ENCODE results near the gene C2CD4D.

DNA sequence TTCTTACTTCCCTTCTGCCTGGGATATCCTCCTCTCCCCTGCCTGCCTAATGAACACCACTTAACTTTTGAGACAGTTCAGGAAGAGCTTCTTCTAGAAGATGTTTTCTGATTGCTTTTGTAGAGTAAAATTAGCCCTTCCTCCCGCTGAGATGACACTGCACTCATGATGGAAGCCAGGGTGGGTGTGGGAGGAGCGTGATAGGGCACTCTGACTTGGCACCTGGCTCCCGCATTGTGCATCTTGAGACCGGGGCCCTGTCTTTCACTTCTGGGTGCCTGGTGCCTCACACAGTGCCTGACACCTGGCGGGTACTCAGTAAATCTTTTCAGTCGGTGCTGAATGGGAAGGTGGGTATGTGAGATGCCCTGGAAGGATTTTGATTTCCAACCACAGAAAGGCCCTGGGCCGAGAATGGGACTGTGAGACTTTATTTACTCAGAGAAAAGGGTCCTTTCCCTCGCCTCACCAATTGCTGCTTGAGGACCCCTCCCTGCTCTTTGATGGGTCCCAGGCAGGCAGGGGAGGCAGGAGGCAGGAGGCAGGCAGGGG lies 7.1 kb upstream of the C2CD4D start:
- TF ChIP-seq, protein P1, sequence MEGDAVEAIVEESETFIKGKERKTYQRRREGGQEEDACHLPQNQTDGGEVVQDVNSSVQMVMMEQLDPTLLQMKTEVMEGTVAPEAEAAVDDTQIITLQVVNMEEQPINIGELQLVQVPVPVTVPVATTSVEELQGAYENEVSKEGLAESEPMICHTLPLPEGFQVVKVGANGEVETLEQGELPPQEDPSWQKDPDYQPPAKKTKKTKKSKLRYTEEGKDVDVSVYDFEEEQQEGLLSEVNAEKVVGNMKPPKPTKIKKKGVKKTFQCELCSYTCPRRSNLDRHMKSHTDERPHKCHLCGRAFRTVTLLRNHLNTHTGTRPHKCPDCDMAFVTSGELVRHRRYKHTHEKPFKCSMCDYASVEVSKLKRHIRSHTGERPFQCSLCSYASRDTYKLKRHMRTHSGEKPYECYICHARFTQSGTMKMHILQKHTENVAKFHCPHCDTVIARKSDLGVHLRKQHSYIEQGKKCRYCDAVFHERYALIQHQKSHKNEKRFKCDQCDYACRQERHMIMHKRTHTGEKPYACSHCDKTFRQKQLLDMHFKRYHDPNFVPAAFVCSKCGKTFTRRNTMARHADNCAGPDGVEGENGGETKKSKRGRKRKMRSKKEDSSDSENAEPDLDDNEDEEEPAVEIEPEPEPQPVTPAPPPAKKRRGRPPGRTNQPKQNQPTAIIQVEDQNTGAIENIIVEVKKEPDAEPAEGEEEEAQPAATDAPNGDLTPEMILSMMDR (conservative IDR thresholded peaks at IDR 0.05; ENCODE audit: low read depth, low read length), result no peak
- TF ChIP-seq EZH2 (IDR thresholded peaks at IDR 0.05; ENCODE audit: low read length, unreplicated experiment), result no peak
